Activated T-helper 1 cell treated with Interleukin-2 at 50 U/mL for 16 hours (primary cell): ENCODE data around the gene TRABD2B.

ENCODE experiments used
- DNase-seq: peaks from one replicate; pipeline ENCODE4 v3.0.0-alpha.2; 2020; ENCODE audit warnings: low read depth

The TRABD2B gene

GRCh38 chr1:47725000-47725473 is 272.1 kb downstream of the TRABD2B start:
- DNase-seq = no peak

GRCh38 chr1:47724432-47724999 is 272.7 kb downstream of the TRABD2B start:
- DNase-seq = no peak

GRCh38 chr1:47722909-47723580 is 274.1 kb downstream of the TRABD2B start:
- DNase-seq = no peak

GRCh38 chr1:47722101-47722500 is 275.1 kb downstream of the TRABD2B start:
- DNase-seq = no peak

GRCh38 chr1:47720111-47720510 is 277.1 kb downstream of the TRABD2B start:
- no peak for DNase-seq

- no peak for DNase-seq
Measured at GRCh38 chr1:47717341-47717740, 279.8 kb downstream of the TRABD2B start.

GRCh38 chr1:47713975-47714767 is 283.0 kb downstream of the TRABD2B start:
- no peak for DNase-seq

- DNase-seq = no peak
Measured at GRCh38 chr1:47713333-47713953, 283.7 kb downstream of the TRABD2B start.

- DNase-seq = no peak
Measured at GRCh38 chr1:47712596-47713299, 284.4 kb downstream of the TRABD2B start.

- no peak for DNase-seq
Measured at GRCh38 chr1:47711848-47712492, 285.2 kb downstream of the TRABD2B start.

GRCh38 chr1:47711184-47711847 is 285.9 kb downstream of the TRABD2B start:
- no peak for DNase-seq
